Activated CD4-positive, alpha-beta T cell treated with anti-CD3 and anti-CD28 coated beads, Interleukin-2, Interleukin-6, amounts not matched to agents 100 ng/mL and 50 ng/mL, durations not matched to agents 16 hours and 8 hours (primary cell): ENCODE results near the gene AOAH.

Experiments used
- DNase-seq: peaks from one replicate; pipeline ENCODE4 v3.0.0-alpha.2; 2020

AOAH gene, protein sequence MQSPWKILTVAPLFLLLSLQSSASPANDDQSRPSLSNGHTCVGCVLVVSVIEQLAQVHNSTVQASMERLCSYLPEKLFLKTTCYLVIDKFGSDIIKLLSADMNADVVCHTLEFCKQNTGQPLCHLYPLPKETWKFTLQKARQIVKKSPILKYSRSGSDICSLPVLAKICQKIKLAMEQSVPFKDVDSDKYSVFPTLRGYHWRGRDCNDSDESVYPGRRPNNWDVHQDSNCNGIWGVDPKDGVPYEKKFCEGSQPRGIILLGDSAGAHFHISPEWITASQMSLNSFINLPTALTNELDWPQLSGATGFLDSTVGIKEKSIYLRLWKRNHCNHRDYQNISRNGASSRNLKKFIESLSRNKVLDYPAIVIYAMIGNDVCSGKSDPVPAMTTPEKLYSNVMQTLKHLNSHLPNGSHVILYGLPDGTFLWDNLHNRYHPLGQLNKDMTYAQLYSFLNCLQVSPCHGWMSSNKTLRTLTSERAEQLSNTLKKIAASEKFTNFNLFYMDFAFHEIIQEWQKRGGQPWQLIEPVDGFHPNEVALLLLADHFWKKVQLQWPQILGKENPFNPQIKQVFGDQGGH

DNA sequence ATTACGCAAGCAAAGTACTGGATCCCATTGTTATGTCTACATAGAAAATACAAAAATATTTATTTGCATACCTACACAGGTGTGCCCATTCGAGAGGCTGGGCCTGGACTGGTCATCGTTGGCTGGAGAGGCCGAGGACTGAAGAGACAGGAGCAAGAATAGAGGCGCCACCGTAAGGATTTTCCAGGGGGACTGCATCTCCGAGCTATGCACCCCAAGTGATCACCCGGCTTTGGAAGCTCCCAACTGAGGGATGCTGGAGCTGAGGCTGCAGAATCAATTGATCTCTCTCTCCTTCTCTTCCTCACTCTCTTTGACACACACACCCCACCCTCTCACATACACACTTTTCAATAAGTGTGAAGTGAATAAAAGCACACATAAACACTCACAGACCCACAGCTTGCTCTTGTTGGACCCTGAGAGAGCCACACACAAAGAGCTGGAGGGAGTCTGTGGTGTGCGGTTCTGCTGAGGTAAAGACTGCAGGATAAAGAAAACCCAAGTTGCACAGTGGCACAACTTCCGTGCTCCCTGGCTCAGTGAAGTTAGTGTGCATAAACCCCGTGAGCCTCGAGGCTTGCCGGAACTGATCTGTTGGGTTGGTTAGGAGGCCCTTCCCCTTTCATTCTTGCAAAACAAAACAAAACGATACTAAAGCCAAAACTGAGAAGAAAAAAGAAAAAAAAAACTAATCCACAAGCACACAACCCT lies at the start of gene AOAH:
Gene AOAH (minus strand): TSS at position 544 of the 714 bp plus-strand sequence. CDS start 346 bp downstream, at position 198.
- peak; percentile 94 for DNase-seq

DNA sequence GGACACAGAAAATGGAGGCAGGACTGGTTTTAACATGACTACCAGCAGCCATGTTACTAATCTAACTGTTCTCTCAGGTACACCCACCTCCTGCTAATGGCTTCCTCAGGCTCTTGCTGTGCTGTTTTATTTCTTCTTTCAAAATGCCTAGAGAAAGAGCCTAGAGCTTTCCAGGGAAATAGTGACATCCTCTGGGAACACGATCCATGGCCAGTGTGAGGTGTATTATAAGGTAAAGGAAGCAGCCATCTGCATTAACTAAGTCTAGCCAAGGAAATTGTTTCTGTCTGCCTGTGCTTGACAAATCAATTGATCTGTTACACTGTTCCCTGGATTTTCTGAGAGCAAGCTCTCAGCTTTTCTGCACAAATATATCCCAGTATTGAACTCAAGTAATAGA lies 42.2 kb upstream of the AOAH start:
- DNase-seq = no peak

DNA sequence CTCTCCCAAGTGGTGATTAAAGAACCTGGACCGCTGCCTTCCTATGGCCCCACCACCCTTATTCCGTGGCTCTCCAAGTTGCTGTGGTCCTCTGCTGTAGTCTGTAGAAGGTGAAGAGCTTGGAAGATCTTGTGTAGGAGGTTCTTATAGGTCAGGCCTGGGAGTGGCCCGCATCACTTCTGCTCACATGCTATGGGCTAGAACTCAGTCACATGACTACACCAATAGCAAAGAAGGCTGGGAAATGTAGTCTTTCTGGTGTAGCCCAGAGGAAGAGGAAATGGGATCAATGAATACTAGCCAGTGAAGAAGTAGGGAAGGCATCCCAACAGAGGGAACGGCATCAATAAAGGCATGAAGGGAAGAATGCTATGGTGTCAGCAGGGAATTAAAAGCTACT lies 41.3 kb upstream of the AOAH start:
- no peak for DNase-seq

DNA sequence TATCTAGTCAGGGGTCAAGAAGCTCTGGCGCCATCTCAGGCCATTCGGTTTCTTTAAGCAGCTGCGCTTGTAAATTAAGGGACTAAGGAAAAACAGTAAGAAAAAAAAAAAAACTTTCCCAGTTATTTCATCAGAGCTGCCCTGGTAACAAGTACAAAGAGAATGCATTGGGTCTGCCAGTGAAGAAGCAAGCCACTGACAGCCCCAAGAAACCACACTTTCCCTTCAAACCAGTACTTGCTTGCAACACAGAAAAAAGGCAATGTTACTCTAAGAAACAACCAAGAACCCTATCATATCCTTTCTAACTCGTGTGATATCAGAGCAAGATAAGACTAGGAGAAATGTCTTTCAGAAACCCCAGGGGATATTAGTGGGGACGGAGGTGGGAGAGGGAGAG lies 40.6 kb upstream of the AOAH start:
- peak; percentile 36 for DNase-seq

DNA sequence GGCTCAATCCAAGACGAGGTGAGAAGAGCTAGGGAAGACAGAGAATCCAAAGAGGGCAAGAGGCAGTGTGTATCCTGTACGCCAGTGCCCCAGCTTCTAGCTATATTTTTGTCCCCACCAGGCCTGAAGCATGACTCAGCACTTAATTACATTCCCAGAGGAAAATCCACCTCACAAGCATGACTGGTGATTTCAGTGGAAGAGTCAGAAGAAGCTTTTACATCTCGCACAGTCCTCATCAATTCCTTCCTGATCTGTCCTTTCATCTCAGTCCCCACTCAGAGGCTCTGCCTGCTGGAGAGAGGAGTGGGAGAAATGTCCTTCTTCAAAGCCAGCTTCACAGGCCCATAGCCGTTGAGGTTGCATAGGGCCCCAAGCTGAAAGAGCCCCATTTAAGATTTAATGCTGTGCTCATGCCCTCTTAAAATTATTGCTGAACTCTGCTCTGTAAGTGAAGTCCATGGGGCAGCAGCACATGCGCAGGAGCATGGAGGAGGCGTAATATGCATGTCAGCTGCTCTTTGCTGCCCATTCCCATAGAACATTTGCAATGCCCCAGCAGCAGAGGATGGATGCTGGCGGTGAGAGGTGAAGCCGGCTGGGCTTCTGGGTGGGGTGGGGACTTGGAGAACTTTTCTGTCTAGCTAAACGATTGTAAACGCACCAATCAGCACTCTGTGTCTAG lies 39.0 kb upstream of the AOAH start:
- DNase-seq = no peak

GRCh38 chr7:36762394-36762793 lies 38.1 kb upstream of the AOAH start:
- no peak for DNase-seq

DNA sequence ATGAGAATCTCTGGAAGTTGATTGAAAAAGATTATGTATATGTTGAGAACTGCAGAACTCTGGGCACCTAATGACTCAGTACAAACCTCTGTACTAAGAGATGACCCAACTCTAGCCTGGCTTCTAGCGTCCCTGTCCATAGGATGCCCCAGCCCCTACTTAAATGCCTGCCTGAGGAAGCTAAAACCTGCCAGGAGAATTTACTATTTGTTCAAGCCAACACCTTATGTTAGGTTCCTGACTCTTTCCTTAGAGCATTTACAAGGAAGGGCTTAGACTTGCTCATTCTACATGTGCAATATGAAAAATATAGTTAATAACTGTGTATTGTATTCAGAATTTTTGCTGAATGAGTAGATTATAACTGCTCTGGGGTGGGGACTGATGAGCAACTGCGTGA lies 37.5 kb upstream of the AOAH start:
- DNase-seq = no peak

GRCh38 chr7:36760856-36761762 lies 36.8 kb upstream of the AOAH start:
- DNase-seq = no peak

DNA sequence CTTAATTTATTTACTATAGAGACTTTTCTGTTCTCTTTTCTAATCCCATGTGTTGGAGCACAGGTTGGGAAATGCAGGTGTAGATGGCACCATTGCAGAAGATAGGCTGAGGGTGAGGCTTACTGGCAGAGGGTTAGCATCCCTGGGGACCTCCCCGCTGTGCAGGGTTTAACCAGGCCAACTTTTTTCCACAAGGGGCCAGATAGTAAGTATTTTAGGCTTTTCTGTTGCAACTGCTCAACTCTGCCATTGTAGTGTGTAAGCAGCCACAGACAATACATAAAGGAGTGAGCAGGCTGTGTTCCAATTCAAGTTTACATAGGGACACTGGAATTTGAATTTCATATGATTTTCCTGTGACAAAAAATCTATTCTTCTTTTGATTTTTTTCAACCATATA lies 34.6 kb upstream of the AOAH start:
- no peak for DNase-seq

DNA sequence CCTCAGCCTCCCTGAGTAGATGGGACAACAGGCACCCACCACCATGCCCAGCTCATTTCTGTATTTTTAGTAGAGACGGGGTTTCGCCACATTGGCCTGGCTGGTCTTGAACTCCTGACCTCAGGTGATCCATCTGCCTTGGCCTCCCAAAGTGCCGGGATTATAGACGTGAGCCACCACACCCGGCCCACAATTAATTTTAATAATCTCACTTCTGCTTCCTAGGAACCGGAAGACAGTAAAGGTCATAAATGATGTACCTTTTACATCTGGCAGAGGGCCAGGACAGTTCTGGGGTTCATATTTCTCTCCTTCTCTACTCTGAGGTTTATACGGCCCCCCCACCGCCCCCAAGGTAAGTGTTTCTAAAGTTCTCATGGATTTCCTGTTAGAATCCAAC lies 31.2 kb upstream of the AOAH start:
- DNase-seq = no peak

- DNase-seq = no peak
Observed at GRCh38 chr7:36752026-36752711, 27.9 kb upstream of the AOAH start.

- no peak for DNase-seq
Observed at GRCh38 chr7:36750451-36750850, 26.2 kb upstream of the AOAH start.

DNA sequence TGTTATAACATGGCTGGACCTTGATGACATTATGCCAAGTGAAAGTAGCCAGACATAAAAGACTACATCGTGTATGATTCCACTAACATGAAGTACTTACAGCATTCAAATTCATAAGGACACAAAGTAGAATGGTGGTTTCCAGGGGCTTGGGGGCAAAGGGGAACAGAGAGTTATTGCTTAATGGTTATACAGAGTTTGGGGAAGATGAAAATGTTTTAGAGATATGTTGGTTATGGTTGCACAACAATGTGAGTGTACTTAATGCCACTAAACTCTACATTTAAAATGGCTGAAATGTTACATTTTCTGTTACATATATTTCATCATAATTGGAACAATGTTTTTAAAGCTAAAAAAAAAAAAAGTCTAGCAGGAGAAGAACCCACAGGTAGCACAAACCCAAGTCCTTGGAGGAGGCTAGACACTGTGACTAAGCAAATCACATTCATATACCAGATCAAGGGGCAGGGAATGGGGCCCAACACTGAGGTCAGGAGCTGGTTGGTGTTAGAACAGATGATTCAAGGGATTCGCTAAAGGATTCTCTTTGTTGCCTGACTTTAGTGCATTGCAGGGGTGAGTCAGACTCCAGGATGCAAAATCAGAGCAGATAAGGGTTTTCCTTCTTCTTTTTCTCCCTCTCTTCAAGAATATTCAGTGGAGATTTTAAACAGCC lies 25.1 kb upstream of the AOAH start:
- no peak for DNase-seq

GRCh38 chr7:36748017-36748487 lies 23.8 kb upstream of the AOAH start:
- peak; percentile 74 for DNase-seq

DNA sequence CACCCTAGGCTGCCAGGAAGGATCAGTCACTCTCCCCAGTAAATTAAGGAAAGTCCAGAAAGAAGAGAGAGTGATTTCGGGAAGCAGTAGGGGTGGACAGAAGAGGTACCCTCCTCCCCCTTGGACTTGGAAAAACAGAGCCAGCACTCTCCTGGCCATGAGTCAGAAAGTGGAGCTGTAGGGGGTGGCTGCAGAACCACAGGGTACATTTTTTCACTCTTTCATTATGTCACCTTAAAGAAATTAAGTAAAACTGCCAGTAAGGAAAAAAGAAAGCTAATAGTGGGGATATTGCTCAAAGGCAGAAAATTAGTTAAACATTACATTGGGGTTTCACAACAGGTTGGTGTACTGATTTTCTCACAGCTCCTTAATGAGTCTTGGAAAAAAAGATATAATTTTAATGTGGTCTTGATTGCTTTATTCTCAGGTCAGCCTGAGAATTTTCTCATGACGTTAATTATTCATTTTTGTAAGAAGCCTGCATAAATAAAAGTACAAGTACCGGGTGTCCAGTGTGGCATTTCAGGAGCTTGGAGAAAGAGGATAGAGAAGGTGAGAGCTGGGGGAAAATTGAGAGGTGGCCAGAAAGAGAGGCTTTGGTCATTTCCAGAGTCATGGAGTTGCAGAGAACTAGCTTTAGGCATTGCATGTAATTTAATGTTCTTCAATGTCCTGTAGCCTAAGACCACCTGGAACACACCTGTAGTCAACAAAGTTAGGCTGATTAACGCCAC lies 23.2 kb upstream of the AOAH start:
- DNase-seq = no peak

GRCh38 chr7:36746347-36746746 lies 22.1 kb upstream of the AOAH start:
- DNase-seq = no peak

GRCh38 chr7:36742911-36743775 lies 18.8 kb upstream of the AOAH start:
- no peak for DNase-seq

GRCh38 chr7:36741866-36742265 lies 17.6 kb upstream of the AOAH start:
- DNase-seq = no peak

- no peak for DNase-seq
Observed at GRCh38 chr7:36739351-36739750, 15.1 kb upstream of the AOAH start.
